HG02943 (cell line): ENCODE data around the gene THBD.

Experiments
- ATAC-seq: cut with Tn5 transposase; IDR thresholded peaks from one replicate; pipeline ENCODE4 v1.9.1; 2021; ENCODE audit warnings: mild to moderate bottlenecking, low read depth, moderate library complexity; ENCODE audit not compliant: unreplicated experiment

The THBD gene

DNA sequence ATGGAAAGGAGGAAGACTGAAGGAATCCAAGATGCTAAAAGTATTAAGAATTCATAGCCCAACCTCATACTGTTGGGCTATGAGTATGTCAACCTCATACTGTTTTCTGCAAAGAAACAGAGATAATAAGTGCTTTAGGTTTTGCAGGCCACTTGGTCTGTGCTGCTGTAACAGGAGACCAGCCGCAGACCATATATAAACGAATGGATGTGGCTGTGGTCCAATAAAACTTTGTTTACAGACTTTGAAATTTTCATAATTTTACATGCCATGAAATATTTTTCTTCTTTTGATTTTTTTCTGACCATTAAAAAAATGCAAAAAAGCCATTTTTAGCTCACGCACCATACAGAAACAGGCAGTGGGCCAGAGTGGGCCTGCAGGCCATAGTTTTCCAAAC, 13.7 kb upstream of the THBD start:
- no peak for ATAC-seq

DNA sequence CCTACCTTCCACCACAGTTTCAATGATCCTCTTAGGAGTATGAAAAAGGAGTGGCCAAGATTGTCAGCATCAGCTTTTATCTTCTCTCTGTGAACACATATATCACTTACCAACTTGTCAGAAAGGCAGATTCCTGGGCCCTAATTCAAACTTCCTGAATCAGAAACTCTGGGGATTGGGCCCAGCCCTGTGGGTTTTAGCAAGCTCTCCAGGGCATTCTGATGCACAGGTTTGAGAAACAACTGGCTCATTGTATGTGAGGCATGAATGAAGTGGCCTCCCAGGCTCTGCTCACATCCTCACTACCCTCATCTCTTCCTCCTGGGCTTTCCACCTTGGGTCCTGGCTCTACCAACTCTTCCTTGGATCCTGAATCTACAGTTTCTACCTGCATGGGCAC, 13.2 kb upstream of the THBD start:
- no peak for ATAC-seq

DNA sequence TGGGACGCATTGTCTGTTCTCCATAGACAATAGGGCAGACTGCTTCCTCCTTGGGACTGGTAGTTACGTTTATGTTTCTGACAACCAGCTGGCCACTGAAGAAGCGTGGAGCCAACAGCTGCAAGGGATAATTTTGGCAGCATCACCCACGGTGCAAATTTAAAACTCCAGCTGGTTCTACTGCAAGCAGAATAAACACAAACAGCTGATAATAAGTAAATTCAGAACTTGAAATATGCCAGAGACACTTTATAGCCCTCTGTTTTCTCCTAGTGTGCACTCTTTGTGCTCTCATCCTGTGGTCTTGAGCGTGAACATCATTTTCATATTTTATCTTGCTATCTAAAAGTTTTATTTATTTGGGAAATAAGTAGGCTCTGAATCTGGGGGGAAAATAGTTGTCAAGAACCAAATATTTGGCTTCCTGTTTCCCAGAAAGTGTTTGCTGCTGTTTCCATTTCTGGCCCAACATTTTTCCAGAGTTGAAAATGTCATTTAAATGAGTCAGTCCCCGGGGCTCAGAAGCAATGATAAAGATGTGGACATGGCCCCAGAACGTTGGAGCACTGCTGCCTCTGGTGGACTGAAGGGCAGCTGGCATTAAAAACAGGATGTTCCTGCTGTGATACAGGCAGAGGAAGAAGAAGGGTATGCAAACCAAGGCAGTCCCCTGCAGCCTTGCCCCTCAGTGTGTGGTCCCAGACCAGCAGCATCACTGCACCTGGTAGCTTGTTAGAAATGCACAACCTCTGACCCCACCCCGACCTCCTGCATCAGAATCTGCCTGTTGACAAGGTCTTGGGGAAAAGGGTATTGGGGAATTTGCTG, 12.5 kb upstream of the THBD start:
- no peak for ATAC-seq

GRCh38 chr20:23061262-23061661, 11.8 kb upstream of the THBD start:
- ATAC-seq = no peak

GRCh38 chr20:23060629-23061028, 11.2 kb upstream of the THBD start:
- ATAC-seq = no peak

DNA sequence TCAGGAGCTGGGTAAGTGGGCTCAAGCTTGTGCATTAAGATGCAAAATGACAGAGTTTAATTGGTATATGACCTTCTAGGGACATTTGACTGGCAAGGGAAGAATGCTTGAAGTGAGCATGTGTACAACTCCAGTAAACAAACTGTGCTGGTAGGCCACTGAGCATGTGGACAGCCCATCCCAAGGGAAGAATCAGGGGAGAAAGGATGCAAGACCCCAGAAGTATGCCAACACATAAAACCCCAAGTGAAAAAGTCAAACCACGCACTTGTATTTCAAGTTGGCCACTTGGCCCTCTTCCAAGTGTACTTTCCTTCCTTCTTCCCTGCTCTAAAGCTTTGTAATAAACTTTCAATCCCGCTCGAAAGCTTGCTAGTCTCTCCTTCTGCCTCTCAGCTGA, 10.4 kb upstream of the THBD start:
- ATAC-seq = no peak

DNA sequence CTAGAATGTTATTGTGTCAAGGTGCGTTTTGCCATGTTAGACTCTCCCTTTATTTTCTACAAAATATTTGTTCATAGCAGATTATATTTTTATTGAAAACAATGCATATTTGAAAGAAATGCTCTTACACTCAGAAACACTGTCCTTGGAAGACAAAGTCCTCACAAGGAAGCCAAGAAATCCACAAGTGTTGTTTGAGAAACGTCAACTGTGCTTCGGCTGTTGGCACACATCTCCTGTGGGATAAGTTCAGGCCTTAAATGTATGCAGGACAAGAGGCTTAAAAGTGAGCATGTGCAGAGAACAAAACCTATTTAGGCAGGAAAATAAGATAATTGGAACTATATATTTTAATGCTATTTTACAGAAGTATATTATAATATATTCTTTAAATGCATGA, 9.5 kb upstream of the THBD start:
- no peak for ATAC-seq

DNA sequence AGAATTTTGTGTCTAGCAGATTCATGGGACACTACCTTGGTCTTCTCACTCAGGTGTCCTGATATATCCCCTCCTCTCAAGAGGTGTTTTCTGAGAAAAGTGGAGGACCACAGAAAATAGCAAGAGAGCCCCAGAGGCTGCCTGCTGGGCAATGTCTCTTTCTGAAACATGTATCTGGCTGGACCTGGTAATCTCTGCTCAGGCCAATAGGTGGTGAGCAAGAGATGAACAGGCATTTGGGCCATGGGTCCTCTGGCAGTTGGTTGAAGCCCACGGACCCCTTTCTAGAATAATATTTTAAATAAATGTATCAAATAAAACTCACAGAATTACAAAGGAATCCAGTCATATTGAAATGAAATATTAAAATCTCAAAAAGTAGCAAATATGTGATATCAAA, 8.8 kb upstream of the THBD start:
- ATAC-seq = no peak

GRCh38 chr20:23052904-23053303, 3.4 kb upstream of the THBD start:
- no peak for ATAC-seq

DNA sequence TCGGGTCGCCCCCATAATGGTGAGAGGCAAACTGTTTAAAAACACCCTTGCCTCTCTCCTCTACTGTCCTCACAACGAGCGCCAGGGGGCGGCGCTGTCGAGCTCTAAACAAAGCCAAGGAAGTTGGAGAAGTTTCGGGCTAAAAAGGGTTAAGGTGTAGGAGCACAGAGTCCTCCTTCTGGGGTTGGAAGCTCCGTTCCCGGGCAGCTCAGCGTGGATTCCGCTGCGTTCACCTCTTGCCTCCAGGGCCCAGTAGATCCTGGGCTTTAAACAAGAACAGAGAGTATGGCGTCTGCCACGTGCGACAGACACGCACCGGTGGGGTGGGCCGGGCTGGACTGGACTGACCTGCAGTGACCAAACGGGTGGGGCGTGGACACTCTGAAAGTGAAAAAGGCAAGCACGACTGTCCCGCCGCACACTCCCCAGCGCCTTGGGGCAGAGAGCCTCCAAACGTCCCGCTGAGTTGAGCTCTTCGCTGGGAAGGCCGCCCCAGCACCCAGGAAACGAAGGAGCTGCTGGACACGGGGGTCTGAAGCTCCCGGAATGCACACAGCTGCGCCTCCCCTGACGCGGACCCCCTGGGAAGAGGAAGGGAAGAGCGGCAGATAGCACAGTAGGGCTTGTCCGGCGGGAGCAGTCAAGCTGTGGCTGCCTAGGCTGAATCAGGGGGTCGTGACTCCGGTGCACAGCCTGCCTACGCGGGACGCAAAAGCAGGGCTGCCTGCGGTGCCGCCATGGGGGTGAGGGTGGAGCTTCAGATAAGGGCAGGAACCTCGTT, 1.6 kb upstream of the THBD start:
- no peak for ATAC-seq

GRCh38 chr20:23050076-23050838, 785 bp upstream of the THBD start:
- ATAC-seq = no peak

DNA sequence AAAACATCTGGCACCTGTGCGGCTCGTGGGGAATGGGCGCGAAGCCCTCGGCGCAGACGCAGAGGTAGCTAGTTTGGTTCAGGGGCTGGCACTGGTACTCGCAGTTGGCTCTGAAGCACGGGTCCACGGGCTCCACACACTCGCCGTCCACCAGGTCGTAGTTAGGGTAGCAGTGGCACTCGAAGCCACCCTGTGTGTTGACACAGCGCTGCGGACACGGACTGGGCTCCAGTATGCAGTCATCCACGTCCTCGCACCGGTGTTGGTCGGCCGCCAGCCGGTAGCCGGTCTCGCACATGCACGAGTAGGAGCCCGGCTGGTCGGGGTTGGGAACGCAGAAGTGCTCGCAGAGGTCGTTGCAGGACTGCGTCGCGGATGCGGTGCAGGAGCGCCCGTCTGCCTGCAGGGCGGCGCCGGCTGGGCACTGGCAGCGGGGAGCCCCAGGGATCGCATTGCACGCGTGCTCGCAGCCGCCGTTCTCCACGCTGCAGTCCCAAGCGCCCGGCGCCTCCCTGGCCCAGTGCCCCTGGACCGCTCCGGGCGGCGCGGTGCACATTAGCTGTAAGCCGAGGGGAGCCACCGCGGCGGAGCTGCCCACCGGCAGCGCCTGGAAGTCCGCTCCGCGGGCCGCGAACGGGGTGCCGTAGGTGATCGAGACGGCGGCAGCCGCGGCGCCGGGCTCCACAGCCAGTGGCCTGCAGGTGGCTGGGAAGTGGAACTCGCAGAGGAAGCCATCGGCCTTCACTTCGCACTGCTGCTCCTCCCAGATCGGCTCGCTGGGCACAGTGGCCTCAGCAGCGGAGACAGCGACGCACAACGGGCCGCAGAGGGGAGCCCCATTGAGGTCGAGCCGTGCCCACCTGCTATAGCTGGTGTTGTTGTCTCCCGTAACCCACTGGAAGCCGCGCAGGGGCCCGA, 930 bp downstream of the THBD start:
- ATAC-seq = no peak

GRCh38 chr20:23047738-23048214, 1.7 kb downstream of the THBD start:
- ATAC-seq = no peak

DNA sequence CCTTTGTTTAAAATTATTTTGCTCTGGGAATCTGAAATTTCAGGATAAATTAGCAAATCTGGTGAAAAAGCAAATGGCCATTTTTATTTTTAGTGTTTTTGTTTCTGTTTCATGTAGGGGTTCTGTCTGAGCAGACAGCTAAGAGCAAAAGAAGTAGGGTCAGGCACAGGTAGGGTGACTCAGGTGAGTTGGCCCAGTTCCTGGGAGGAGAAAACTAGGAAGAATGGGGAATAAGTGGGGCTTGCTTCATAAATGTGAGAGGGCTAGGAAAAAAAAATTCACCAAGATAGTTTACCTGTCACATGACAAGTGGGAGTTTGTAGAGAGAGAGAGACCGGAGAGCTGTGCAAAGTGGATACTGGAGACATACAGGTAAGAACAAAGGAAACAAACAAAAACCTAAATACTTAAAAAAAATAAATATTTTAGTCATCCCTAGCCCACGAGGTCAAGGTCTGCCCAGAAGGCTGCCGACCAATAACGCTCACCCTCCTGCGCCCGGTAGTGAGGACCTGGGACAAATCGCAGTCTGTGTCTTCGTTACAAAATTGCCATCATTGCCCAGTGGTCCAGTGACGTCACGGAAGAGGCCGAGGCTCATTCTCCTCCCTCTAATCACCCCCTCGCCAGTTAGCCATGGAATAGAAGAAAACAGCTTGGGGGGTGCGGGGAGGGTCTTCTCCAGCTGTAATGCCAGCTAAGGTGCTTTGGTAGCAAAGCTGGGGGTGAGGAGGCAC, 2.3 kb downstream of the THBD start:
- no peak for ATAC-seq

- no peak for ATAC-seq
These were observed 3.0 kb downstream of the THBD start for GRCh38 chr20:23046431-23046830.

GRCh38 chr20:23043376-23043775, 6.1 kb downstream of the THBD start:
- no peak for ATAC-seq

DNA sequence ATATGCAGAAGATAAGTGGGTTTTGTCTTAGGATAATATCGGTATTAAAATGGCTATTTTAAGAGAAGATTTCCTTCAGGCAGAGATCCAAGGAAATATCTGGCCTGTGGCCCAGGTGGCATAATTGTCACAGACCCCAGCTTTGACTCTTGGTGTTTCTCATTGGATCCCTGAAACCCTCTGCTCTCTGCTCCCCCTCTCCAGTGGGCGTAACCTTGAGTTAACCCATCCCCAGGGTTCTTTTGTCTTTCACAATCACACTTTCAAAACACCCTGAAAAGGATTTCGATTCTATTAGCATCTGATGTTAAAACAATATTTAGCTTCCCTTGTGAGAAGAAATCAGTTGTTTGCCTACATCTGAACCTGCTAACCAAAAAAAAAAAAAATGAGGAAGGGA, 7.2 kb downstream of the THBD start:
- ATAC-seq = no peak

DNA sequence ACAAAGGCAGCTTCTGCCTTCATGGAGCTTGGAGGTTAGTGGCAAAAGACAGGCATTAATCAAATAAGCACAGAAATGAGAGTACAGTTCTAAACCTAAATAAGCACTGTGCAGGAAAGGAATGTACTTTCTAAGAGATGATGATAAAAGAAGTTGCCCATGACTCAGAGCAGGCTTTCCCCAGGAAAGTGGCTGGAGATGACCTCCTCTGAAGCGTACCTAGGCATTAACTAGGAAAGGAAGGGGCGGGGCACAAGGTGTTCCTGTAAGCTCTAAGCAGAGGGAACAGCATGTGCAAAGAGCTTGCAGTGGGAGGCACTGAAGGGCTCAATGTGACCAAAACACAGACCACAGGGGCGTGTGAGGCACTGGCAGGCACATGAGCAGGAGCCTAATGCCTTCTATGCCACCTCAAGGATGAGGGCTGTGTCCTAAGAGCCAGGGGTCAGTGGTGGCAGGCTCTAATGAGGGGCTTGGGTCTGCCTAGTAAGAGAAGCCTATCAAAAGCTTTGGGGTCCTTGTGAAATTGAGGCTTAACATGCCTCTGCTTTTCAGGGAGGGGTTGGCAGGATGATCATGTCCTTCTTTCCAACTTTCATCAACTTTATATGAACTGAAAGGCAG, 9.5 kb downstream of the THBD start:
- ATAC-seq = no peak
